GM18907 (cell line): ENCODE results near the gene CACNA1C.

ENCODE experiments used
- ATAC-seq: cut with Tn5 transposase; IDR thresholded peaks from one replicate; pipeline ENCODE4 v1.9.1; 2021; ENCODE audit warnings: mild to moderate bottlenecking, moderate library complexity; ENCODE audit not compliant: unreplicated experiment

The CACNA1C gene

GRCh38 chr12:2167231-2167630 lies 114.4 kb downstream of the CACNA1C start:
- ATAC-seq: no peak

GRCh38 chr12:2168808-2169207 lies 116.0 kb downstream of the CACNA1C start:
- no peak for ATAC-seq

- ATAC-seq: no peak
Measured at GRCh38 chr12:2169489-2169888, 116.7 kb downstream of the CACNA1C start.

GRCh38 chr12:2169940-2170339 lies 117.2 kb downstream of the CACNA1C start:
- ATAC-seq: no peak

- no peak for ATAC-seq
Measured at GRCh38 chr12:2170376-2170775, 117.6 kb downstream of the CACNA1C start.

- ATAC-seq: no peak
Measured at GRCh38 chr12:2171672-2172426, 119.1 kb downstream of the CACNA1C start.

- no peak for ATAC-seq
Measured at GRCh38 chr12:2172491-2173214, 119.9 kb downstream of the CACNA1C start.

GRCh38 chr12:2173971-2174370 lies 121.2 kb downstream of the CACNA1C start:
- no peak for ATAC-seq

- no peak for ATAC-seq
Measured at GRCh38 chr12:2177003-2177402, 124.2 kb downstream of the CACNA1C start.

- no peak for ATAC-seq
Measured at GRCh38 chr12:2177751-2178150, 125.0 kb downstream of the CACNA1C start.

- no peak for ATAC-seq
Measured at GRCh38 chr12:2179058-2179457, 126.3 kb downstream of the CACNA1C start.

GRCh38 chr12:2179953-2180736 lies 127.4 kb downstream of the CACNA1C start:
- no peak for ATAC-seq

GRCh38 chr12:2180737-2181082 lies 127.9 kb downstream of the CACNA1C start:
- no peak for ATAC-seq

- ATAC-seq: no peak
Measured at GRCh38 chr12:2183556-2184541, 131.1 kb downstream of the CACNA1C start.

- no peak for ATAC-seq
Measured at GRCh38 chr12:2185751-2186341, 133.1 kb downstream of the CACNA1C start.

- ATAC-seq: no peak
Measured at GRCh38 chr12:2187195-2187945, 134.6 kb downstream of the CACNA1C start.

GRCh38 chr12:2190085-2190484 lies 137.3 kb downstream of the CACNA1C start:
- no peak for ATAC-seq

GRCh38 chr12:2190896-2191533 lies 138.2 kb downstream of the CACNA1C start:
- ATAC-seq: no peak
